K562 (cell line): Measurements from ENCODE around the gene ZNF768. TPM values are rescaled to one million over a fixed set of nuclear protein-coding genes. Genes with fewer than 3 reads are reported as not detected.
A peak's percentile ranks its signal among the peaks of the same experiment; 100 is the strongest.
"Not testable (repeated sequence)": the region's sequence is repeated elsewhere in the genome, so short reads cannot be mapped to it uniquely, and the experiment has no call there.

ENCODE experiments used
- ATAC-seq: fragments of 200-7000 bp; cut with Tn5 transposase; 3 replicates; pipeline ENCODE4 v1.9.1; 2020; ENCODE audit warnings: moderate library complexity
- BruUV-seq: library from RNA; stranded (reverse); fragments of 400-500 nt; replicated peaks from 2 replicates; lab custom pipeline; 2021; lab: Mats Ljungman, UMichigan
- CTCF ChIA-PET: fragments of 300-600 bp; formaldehyde crosslinking; extraction: SDS; loops from one replicate; lab custom pipeline; 2021; ENCODE audit warnings: low intra/inter-chr PET ratio; lab: Yijun Ruan, JAX
- POLR2A ChIA-PET: fragments of 300-600, 350-650 bp; sonication (Branson Sonifier 250); formaldehyde crosslinking; extraction: SDS; loops from one replicate; lab custom pipeline; 2021; ENCODE audit warnings: antibody characterized with exemption, inconsistent platforms; lab: Yijun Ruan, JAX
- DNase-seq, 4 experiments: peaks; one replicate each; pipeline versions ENCODE4 v3.0.0 to v3.0.0-alpha.2; 2011 to 2018; ENCODE audit warnings: low spot score in 3 of 4, mixed read lengths in 3 of 4; ENCODE audit errors: extremely low read depth in 1 of 4
- FAIRE-seq: peaks from 2 replicates; lab custom pipeline; 2011; peaks lifted over from hg19 to GRCh38; lab: Jason Lieb, UNC
- H2AFZ ChIP-seq: 2 replicates; pipeline ENCODE4 v1.6.0; 2011; ENCODE audit warnings: low read depth, low read length, control low read depth, inconsistent platforms
- H3K27ac ChIP-seq: fragments of 200-600 bp; 3 replicates; pipeline ENCODE4 v1.8.0; 2011; ENCODE audit warnings: low read depth, mild to moderate bottlenecking, control low read depth, inconsistent platforms, low read length, moderate library complexity, mixed read lengths; ENCODE audit errors: extremely low read depth
- H3K27me3 ChIP-seq, 2 experiments: fragments of 300-600 bp in 1 of 2; 2 replicates in 1 of 2; 3 replicates in 1 of 2; pipeline versions ENCODE4 v1.6.0 to v1.8.0; 2011; ENCODE audit warnings: inconsistent platforms in 2 of 2, low read length in 2 of 2, mild to moderate bottlenecking in 1 of 2, mixed read lengths in 1 of 2, moderate library complexity in 1 of 2; ENCODE audit not compliant: control insufficient read depth in 2 of 2, insufficient read depth in 2 of 2
- H3K36me3 ChIP-seq: fragments of 300-600 bp; 3 replicates; pipeline ENCODE4 v1.8.0; 2011; ENCODE audit warnings: mild to moderate bottlenecking, low read length, inconsistent platforms; ENCODE audit not compliant: control insufficient read depth, insufficient read depth
- H3K4me1 ChIP-seq, 2 experiments: fragments of 200-600 bp in 1 of 2; replicated peaks in 1 of 2; 2 replicates in 1 of 2; 3 replicates in 1 of 2; pipeline versions ENCODE4 v1.5.1 to v1.8.0; 2011; ENCODE audit warnings: inconsistent platforms in 2 of 2, low read length in 2 of 2, mild to moderate bottlenecking in 1 of 2, mixed read lengths in 1 of 2, moderate library complexity in 1 of 2; ENCODE audit not compliant: control insufficient read depth in 2 of 2, insufficient read depth in 2 of 2
- H3K4me2 ChIP-seq: 2 replicates; pipeline ENCODE4 v1.6.1; 2011; ENCODE audit warnings: low read length, control low read depth, inconsistent platforms, mixed read lengths; ENCODE audit not compliant: insufficient read depth
- H3K4me3 ChIP-seq: fragments of 200-600 bp; sonication (generic), shearing (Covaris generic); 2 replicates; pipeline ENCODE4 v1.5.1; 2016; ENCODE audit warnings: control low read depth, inconsistent platforms
- H3K79me2 ChIP-seq: fragments of 200-600 bp; 3 replicates; pipeline ENCODE4 v1.8.0; 2011; ENCODE audit warnings: low read length, inconsistent platforms; ENCODE audit not compliant: control insufficient read depth, insufficient read depth
- H3K9ac ChIP-seq, 2 experiments: 2 replicates each; pipeline versions ENCODE4 v1.6.0 to v1.6.1; 2011; ENCODE audit warnings: low read depth in 2 of 2, low read length in 2 of 2, control low read depth in 1 of 2, inconsistent platforms in 1 of 2, mild to moderate bottlenecking in 1 of 2, mixed read lengths in 1 of 2; ENCODE audit not compliant: insufficient read depth in 1 of 2
- H3K9me1 ChIP-seq: one replicate; pipeline ENCODE4 v1.6.0; 2011; ENCODE audit warnings: inconsistent platforms, mild to moderate bottlenecking, low read length, moderate library complexity; ENCODE audit not compliant: control insufficient read depth, insufficient read depth
- H3K9me3 ChIP-seq: replicated peaks from 2 replicates; pipeline ENCODE4 v1.5.1; 2011; ENCODE audit warnings: low read depth, low read length, inconsistent platforms; ENCODE audit not compliant: control insufficient read depth, insufficient read depth
- H4K20me1 ChIP-seq: replicated peaks from 2 replicates; pipeline ENCODE4 v1.6.1; 2011; ENCODE audit warnings: low read length, inconsistent platforms, mixed read lengths; ENCODE audit not compliant: control insufficient read depth, insufficient read depth
- CREB5 ChIP-seq: fragments of 250-450 bp; sonication (Bioruptor Pico); IDR thresholded peaks from 2 replicates; pipeline ENCODE4 v1.5.0; 2020; ENCODE audit warnings: mild to moderate bottlenecking
- MED1 ChIP-seq: sonication (generic); formaldehyde crosslinking; IDR thresholded peaks from 2 replicates; pipeline ENCODE4 v1.8.1; 2023; ENCODE audit warnings: missing genetic modification reagents, borderline replicate concordance
- ZNF512 ChIP-seq: IDR thresholded peaks from 2 replicates; pipeline ENCODE4 v1.6.1; 2016; ENCODE audit warnings: missing genetic modification characterization, missing compliant biosample characterization
- ZNF778 ChIP-seq: fragments of 450-650 bp; formaldehyde crosslinking; IDR thresholded peaks from 2 replicates; pipeline ENCODE4 v1.4.0; 2020; ENCODE audit warnings: mild to moderate bottlenecking, moderate library complexity
- WGBS: fragments of 100-300 bp; shearing (Covaris generic); methylation state at CpG from one replicate; pipeline ENCODE4 v1.1.6; 2016; ENCODE audit warnings: low coverage, mixed read lengths; ENCODE audit not compliant: insufficient coverage; ENCODE audit errors: missing lambda C conversion rate; 5-methylcytosine and 5-hydroxymethylcytosine counted together
- in situ Hi-C: fragments of 300-500 bp; cut with MboI; formaldehyde crosslinking; loops from 4 replicates; pipeline ENCODE4 v1.15.0; 2018; ENCODE audit warnings: inconsistent platforms, mixed read lengths
- intact Hi-C: fragments of 100-400 bp; cut with micrococcal nuclease; formaldehyde crosslinking; loops from 2 replicates; pipeline ENCODE4 v1.14.2; 2022
- polyA plus RNA-seq, 8 experiments: library from polyadenylated mRNA; depleted of rRNA in 4 of 8; stranded (reverse) in 5 of 8; unstranded in 3 of 8; fragments of >200 nt; fragmentation: Nextera tagmentation in 2 of 8; fragmentation: Illumina TruSeq in 1 of 8; extraction: Ambion mirVana in 2 of 8; extraction: Trizol in 1 of 8; gene quantifications; 2 replicates each; pipeline versions ENCODE4 v1.2.1 to v1.2.3, GENCODE V29; 2011 to 2014; ENCODE audit warnings: inconsistent platforms in 1 of 8, missing spikeins in 1 of 8
- total RNA-seq, 7 experiments: library from RNA; depleted of rRNA in 6 of 7; stranded (reverse); fragments of >200 nt in 6 of 7; fragmentation: Illumina TruSeq in 2 of 7; extraction: Trizol in 2 of 7; gene quantifications; 2 replicates each; pipeline versions ENCODE4 v1.2.1 to v1.2.3, GENCODE V29; 2011 to 2021; ENCODE audit warnings: low replicate concordance in 1 of 7

The ZNF768 gene
- total and polyA plus RNA-seq, 9 of the 15 experiments (the other 6 are each of a cell fraction or from before 2014, with no cell fraction given): 0.13 to 50.7 (median 26.9) TPM

GRCh38 chr16:30477773-30478172 lies 48.6 kb downstream of the ZNF768 start:
- H4K20me1 ChIP-seq, H3K4me3 ChIP-seq, H3K36me3 ChIP-seq, POLR2A ChIA-PET, FAIRE-seq, H3K9me3 ChIP-seq, H2AFZ ChIP-seq, H3K4me2 ChIP-seq, in situ Hi-C loops, BruUV-seq, CTCF ChIA-PET, ATAC-seq, H3K27me3 ChIP-seq: not testable (repeated sequence)
- TF ChIP-seq ZNF512 (tag): peak; percentile 54; the same call in 1 of the 2 replicates
- TF ChIP-seq, all 486 proteins: peak for 1; not testable (repeated sequence) for 485
- H3K79me2 ChIP-seq, DNase-seq, H3K9ac ChIP-seq, H3K27ac ChIP-seq, H3K9me1 ChIP-seq, intact Hi-C loops: not testable (repeated sequence)
- 14% methylated on average over 3 of the region's 3 CpGs for WGBS
- peaks cover 0 to 15% of the 10 kb centered on the region in 2 experiments; a peak in 1 of 5 replicates for H3K4me1 ChIP-seq

GRCh38 chr16:30476991-30477390 lies 49.4 kb downstream of the ZNF768 start:
- Histone ChIP-seq H3K36me3 (no peaks in the 10 kb centered on the region), H3K27me3 (no peaks in the 10 kb centered on the region), H3K9ac (no peak overlapping the region), H3K4me2 (no peak overlapping the region), H3K9me3 (no peaks in the 10 kb centered on the region), H3K4me1 (peaks cover 0 to 15% of the 10 kb centered on the region in 2 experiments; a peak in 1 of 5 replicates), H2AFZ (no peak overlapping the region), H3K9me1 (no peaks in the 10 kb centered on the region), H4K20me1 (no peaks in the 10 kb centered on the region), H3K79me2 (no peaks in the 10 kb centered on the region), H3K4me3 (no peak overlapping the region), H3K27ac (no peak overlapping the region)
- DNase-seq: peak in 1 of 4 experiments; percentile 1
- no peak for ATAC-seq
- POLR2A ChIA-PET: no interaction called here
- 29% methylated on average over 3 of the region's 3 CpGs for WGBS
- intact Hi-C loops: no loop called here
- no TSS peak for BruUV-seq
- FAIRE-seq: no peak
- CTCF ChIA-PET: no interaction called here
- in situ Hi-C loops: no loop called here
- TF ChIP-seq MED1 (CRISPR knock-in tag) (no peak), ZNF778 (no peak), CREB5 (CRISPR knock-in tag) (no peak)
